DND-41 (cell line): ENCODE measurements around the gene MYLK.

Experiments
- ATAC-seq: fragments of 200-7000 bp; cut with Tn5 transposase; 3 replicates; pipeline ENCODE4 v1.9.1; 2021; ENCODE audit warnings: low read depth; ENCODE audit not compliant: insufficient read depth
- DNase-seq: peaks from one replicate; pipeline ENCODE4 v3.0.0-alpha.2; 2020
- H2AFZ ChIP-seq: 2 replicates; pipeline ENCODE4 v1.6.0; 2012; ENCODE audit warnings: low read depth, low read length
- H3K27ac ChIP-seq: 2 replicates; pipeline ENCODE4 v1.5.1; 2012; ENCODE audit warnings: low read length, inconsistent platforms
- H3K27me3 ChIP-seq: fragments of 200-600 bp; sonication (generic); 2 replicates; pipeline ENCODE4 v1.6.0; 2012; ENCODE audit warnings: low read length, mild to moderate bottlenecking, inconsistent platforms; ENCODE audit not compliant: insufficient read depth, poor library complexity
- H3K36me3 ChIP-seq: 2 replicates; pipeline ENCODE4 v1.5.1; 2012; ENCODE audit warnings: low read length, inconsistent platforms; ENCODE audit not compliant: insufficient read depth
- H3K4me1 ChIP-seq: 2 replicates; pipeline ENCODE4 v1.5.1; 2012; ENCODE audit warnings: mild to moderate bottlenecking, low read length; ENCODE audit not compliant: insufficient read depth
- H3K4me2 ChIP-seq: 2 replicates; pipeline ENCODE4 v1.6.0; 2012; ENCODE audit warnings: mild to moderate bottlenecking, moderate library complexity, low read length, inconsistent platforms; ENCODE audit not compliant: insufficient read depth
- H3K4me3 ChIP-seq, 2 experiments: fragments of 200-600 bp in 1 of 2; shearing (Covaris generic) in 1 of 2; 2 replicates each; pipeline ENCODE4 v1.5.1; 2012 to 2016; ENCODE audit warnings: inconsistent platforms in 2 of 2, low read length in 2 of 2, mild to moderate bottlenecking in 2 of 2, low read depth in 1 of 2, moderate library complexity in 1 of 2
- H3K79me2 ChIP-seq: 2 replicates; pipeline ENCODE4 v1.6.0; 2012; ENCODE audit warnings: low read length, inconsistent platforms; ENCODE audit not compliant: insufficient read depth
- H3K9ac ChIP-seq: 2 replicates; pipeline ENCODE4 v1.6.0; 2012; ENCODE audit warnings: low read depth, mild to moderate bottlenecking, inconsistent platforms, low read length, moderate library complexity
- H3K9me3 ChIP-seq: 2 replicates; pipeline ENCODE4 v1.5.1; 2012; ENCODE audit warnings: low read length, moderate library complexity, mild to moderate bottlenecking, inconsistent platforms; ENCODE audit not compliant: insufficient read depth, severe bottlenecking
- H4K20me1 ChIP-seq: 2 replicates; pipeline ENCODE4 v1.6.0; 2012; ENCODE audit warnings: low read length; ENCODE audit not compliant: insufficient read depth
- EZH2 ChIP-seq: IDR thresholded peaks from 3 replicates; pipeline ENCODE4 v1.6.1; 2012; ENCODE audit warnings: borderline replicate concordance, low read depth, mild to moderate bottlenecking, moderate library complexity, low read length, inconsistent platforms; ENCODE audit not compliant: severe bottlenecking
- TF ChIP-seq, protein P1 (sequence below): IDR thresholded peaks from 2 replicates; pipeline ENCODE4 v1.5.1; 2012; ENCODE audit warnings: borderline replicate concordance, low read length, moderate library complexity, mild to moderate bottlenecking; ENCODE audit not compliant: poor library complexity, severe bottlenecking; ENCODE audit errors: extremely low read depth

Gene MYLK

DNA sequence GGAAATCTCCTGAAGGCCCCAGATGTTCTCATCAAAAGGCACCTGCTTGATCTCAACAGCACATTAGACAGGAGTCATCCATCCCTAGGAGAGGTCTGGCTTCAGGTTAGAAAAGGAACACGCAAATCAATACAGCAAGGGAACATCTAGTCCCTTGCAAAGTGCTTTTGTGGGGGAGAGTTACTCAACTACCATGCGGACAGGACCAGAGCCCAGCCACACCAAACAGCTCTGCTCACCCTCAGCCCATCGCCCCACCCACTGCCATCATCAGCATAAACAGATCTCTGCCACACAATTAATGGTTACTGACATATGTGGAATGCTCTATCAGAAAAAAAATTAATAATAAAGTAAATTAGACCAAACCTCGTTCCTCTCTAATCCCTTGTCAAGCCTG lies 85.6 kb downstream of the MYLK start:
- no peaks in the 10 kb centered on the region for H3K36me3 ChIP-seq
- H4K20me1 ChIP-seq = no peaks in the 10 kb centered on the region; the same call in 1 of the 2 replicates
- no peak for ATAC-seq
- no peak overlapping the region for H3K27ac ChIP-seq
- H3K9me3 ChIP-seq = no peaks in the 10 kb centered on the region
- H3K4me1 ChIP-seq = no peaks in the 10 kb centered on the region
- peaks cover 14% of the 10 kb centered on the region for H3K27me3 ChIP-seq
- no peak overlapping the region for H3K4me3 ChIP-seq
- TF ChIP-seq EZH2 = no peak
- TF ChIP-seq, protein P1, sequence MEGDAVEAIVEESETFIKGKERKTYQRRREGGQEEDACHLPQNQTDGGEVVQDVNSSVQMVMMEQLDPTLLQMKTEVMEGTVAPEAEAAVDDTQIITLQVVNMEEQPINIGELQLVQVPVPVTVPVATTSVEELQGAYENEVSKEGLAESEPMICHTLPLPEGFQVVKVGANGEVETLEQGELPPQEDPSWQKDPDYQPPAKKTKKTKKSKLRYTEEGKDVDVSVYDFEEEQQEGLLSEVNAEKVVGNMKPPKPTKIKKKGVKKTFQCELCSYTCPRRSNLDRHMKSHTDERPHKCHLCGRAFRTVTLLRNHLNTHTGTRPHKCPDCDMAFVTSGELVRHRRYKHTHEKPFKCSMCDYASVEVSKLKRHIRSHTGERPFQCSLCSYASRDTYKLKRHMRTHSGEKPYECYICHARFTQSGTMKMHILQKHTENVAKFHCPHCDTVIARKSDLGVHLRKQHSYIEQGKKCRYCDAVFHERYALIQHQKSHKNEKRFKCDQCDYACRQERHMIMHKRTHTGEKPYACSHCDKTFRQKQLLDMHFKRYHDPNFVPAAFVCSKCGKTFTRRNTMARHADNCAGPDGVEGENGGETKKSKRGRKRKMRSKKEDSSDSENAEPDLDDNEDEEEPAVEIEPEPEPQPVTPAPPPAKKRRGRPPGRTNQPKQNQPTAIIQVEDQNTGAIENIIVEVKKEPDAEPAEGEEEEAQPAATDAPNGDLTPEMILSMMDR = no peak
- H3K79me2 ChIP-seq = no peaks in the 10 kb centered on the region
- no peak overlapping the region for H3K4me2 ChIP-seq
- no peak overlapping the region for H2AFZ ChIP-seq
- no peak for DNase-seq
- no peak overlapping the region for H3K9ac ChIP-seq

DNA sequence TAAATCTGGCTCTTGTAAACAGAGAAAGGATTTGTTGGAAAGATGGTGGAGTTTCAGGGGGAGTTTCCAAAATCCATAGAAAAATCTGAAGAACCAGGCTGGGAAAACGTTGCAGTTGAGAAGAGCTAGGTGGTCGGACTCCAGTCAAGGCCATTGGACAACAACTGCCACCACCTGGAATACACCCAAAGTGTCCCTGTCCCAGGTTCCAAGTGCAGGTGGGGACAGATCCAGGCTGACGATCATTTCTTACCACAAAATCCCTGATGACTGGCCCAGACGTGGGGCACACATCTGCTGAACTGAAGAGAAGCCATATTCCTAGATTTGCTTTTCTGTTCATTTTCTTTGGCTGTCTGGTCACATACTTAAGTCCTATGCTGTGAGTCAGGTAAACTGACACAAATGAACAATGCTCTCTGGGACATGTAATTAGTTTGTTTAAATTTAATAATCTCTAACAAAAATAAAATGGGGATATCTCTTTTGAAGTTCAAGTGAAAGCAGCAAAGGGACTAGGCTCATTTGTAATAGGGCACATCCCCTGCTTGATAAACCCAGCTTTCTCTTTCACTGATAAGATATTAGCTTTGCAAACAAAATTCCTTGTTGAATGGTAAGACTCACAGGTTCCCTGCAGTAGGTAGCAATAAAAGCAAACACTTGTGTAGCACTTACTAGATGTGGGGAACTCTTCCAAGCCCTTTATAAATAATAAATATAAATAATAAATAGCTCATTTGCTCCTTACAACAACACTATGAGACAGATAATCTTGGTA lies 88.5 kb downstream of the MYLK start:
- Histone ChIP-seq H4K20me1 (no peaks in the 10 kb centered on the region), H3K79me2 (no peaks in the 10 kb centered on the region), H3K9ac (no peak overlapping the region), H3K27me3 (peaks cover 24% of the 10 kb centered on the region), H3K36me3 (no peaks in the 10 kb centered on the region), H2AFZ (no peak overlapping the region), H3K27ac (no peak overlapping the region), H3K4me3 (no peak overlapping the region), H3K9me3 (no peaks in the 10 kb centered on the region), H3K4me2 (no peak overlapping the region), H3K4me1 (no peaks in the 10 kb centered on the region)
- no peak for ATAC-seq
- DNase-seq = no peak
- TF ChIP-seq EZH2 = no peak
- TF ChIP-seq, protein P1 = no peak

DNA sequence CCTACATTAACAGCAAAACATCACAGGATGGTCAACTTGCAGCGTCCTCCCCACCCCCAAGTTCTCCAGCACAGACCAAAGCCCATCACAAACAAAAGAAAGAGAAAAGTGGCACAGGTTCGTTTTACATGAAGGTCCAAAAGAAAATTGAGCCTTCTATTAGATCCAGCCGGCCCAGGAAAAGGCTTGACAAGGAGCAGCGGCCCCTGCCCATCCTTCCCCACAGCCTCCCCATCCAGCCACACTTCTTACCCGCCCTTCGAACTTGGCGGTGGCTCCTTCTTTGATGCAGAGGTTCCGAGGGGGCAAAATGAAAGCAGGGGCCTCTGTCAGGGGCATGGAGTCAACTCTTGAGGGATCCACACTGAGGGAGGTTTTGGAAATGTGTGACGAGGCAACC lies 90.7 kb downstream of the MYLK start:
- DNase-seq (no peak), ATAC-seq (no peak)
- Histone ChIP-seq H4K20me1 (no peaks in the 10 kb centered on the region), H3K4me1 (no peaks in the 10 kb centered on the region), H3K4me2 (no peak overlapping the region), H3K27me3 (peaks cover 24% of the 10 kb centered on the region), H3K9me3 (no peaks in the 10 kb centered on the region), H3K27ac (no peak overlapping the region), H3K9ac (no peak overlapping the region), H3K36me3 (no peaks in the 10 kb centered on the region), H3K4me3 (no peak overlapping the region), H2AFZ (no peak overlapping the region), H3K79me2 (no peaks in the 10 kb centered on the region)
- TF ChIP-seq, protein P1 = no peak
- no peak for TF ChIP-seq EZH2
